K562 (cell line): ENCODE results near the gene SH2D3A. TPM values are rescaled to one million over a fixed set of nuclear protein-coding genes. Genes with fewer than 3 reads are reported as not detected.

Experiments used
- BRD9 ChIP-seq: fragments of 450-650 bp; IDR thresholded peaks from 2 replicates; pipeline ENCODE4 v1.6.1; 2018; ENCODE audit warnings: low read depth; ENCODE audit not compliant: partially characterized antibody
- CBX1 ChIP-seq: sonication (generic); IDR thresholded peaks from 2 replicates; pipeline ENCODE4 v1.6.1; 2016; ENCODE audit warnings: antibody characterized with exemption, low read depth, mild to moderate bottlenecking
- DACH1 ChIP-seq: fragments of 450-650 bp; IDR thresholded peaks from 2 replicates; pipeline ENCODE4 v1.6.1; 2018; ENCODE audit not compliant: partially characterized antibody
- E2F3 ChIP-seq: fragments of 250-450 bp; sonication (Bioruptor Pico); IDR thresholded peaks from 2 replicates; pipeline ENCODE4 v1.4.0; 2020; ENCODE audit warnings: mild to moderate bottlenecking
- ETV1 ChIP-seq: fragments of 450-650 bp; conservative IDR thresholded peaks from 2 replicates; pipeline ENCODE4 v1.6.1; 2016; ENCODE audit warnings: missing genetic modification characterization, control low read depth, low read depth, missing compliant biosample characterization
- ETV5 ChIP-seq: sonication (generic); formaldehyde crosslinking; IDR thresholded peaks from 2 replicates; pipeline ENCODE4 v1.4.0; 2020; ENCODE audit warnings: low read depth, mild to moderate bottlenecking, missing genetic modification reagents
- FOXA1 ChIP-seq: fragments of 450-650 bp; IDR thresholded peaks from 2 replicates; pipeline ENCODE4 v1.6.1; 2016; ENCODE audit warnings: mild to moderate bottlenecking, borderline replicate concordance
- GATAD2B ChIP-seq: fragments of 450-650 bp; IDR thresholded peaks from 2 replicates; pipeline ENCODE4 v1.6.1; 2017; ENCODE audit warnings: mild to moderate bottlenecking, borderline replicate concordance
- HDGF ChIP-seq: fragments of 450-650 bp; IDR thresholded peaks from 2 replicates; pipeline ENCODE4 v1.6.1; 2016
- KAT8 ChIP-seq: fragments of 450-650 bp; IDR thresholded peaks from 2 replicates; pipeline ENCODE4 v1.6.1; 2016; ENCODE audit warnings: low read depth, mild to moderate bottlenecking
- L3MBTL2 ChIP-seq: fragments of 450-650 bp; IDR thresholded peaks from 2 replicates; pipeline ENCODE4 v1.6.1; 2016; ENCODE audit warnings: mild to moderate bottlenecking, moderate library complexity
- LARP7 ChIP-seq: fragments of 450-650 bp; IDR thresholded peaks from 2 replicates; pipeline ENCODE4 v1.6.1; 2016
- NBN ChIP-seq: fragments of 450-650 bp; IDR thresholded peaks from 2 replicates; pipeline ENCODE4 v1.6.1; 2016; ENCODE audit warnings: low read depth, mild to moderate bottlenecking
- PHF8 ChIP-seq: fragments of 200-600 bp; sonication (generic); IDR thresholded peaks from 2 replicates; pipeline ENCODE4 v1.6.1; 2012; ENCODE audit warnings: mixed run types, mild to moderate bottlenecking, inconsistent platforms, low read length, moderate library complexity, borderline replicate concordance
- RAD51 ChIP-seq: fragments of 450-650 bp; IDR thresholded peaks from 2 replicates; pipeline ENCODE4 v1.7.1; 2016; ENCODE audit warnings: low read depth, mild to moderate bottlenecking, borderline replicate concordance
- RFX7 ChIP-seq: fragments of 250-450 bp; sonication (Bioruptor Pico); IDR thresholded peaks from 2 replicates; pipeline ENCODE4 v1.5.1; 2021; ENCODE audit warnings: mild to moderate bottlenecking
- SP2 ChIP-seq: IDR thresholded peaks from 2 replicates; pipeline ENCODE4 v1.6.1; 2011; ENCODE audit warnings: mild to moderate bottlenecking, low read depth, low read length, moderate library complexity; ENCODE audit not compliant: poor library complexity, severe bottlenecking; ENCODE audit errors: extremely low read depth
- TAF1 ChIP-seq: IDR thresholded peaks from 2 replicates; pipeline ENCODE4 v1.6.1; 2011; ENCODE audit warnings: mild to moderate bottlenecking, low read length, moderate library complexity; ENCODE audit not compliant: insufficient read depth, control insufficient read depth, severe bottlenecking; ENCODE audit errors: extremely low read depth
- TBL1XR1 ChIP-seq, 2 experiments: IDR thresholded peaks; 2 replicates each; pipeline ENCODE4 v1.6.1; 2012; ENCODE audit warnings: improper control_type of control experiment in 2 of 2, low read length in 2 of 2, mild to moderate bottlenecking in 1 of 2
- TSC22D4 ChIP-seq: fragments of 450-650 bp; IDR thresholded peaks from 2 replicates; pipeline ENCODE4 v1.6.1; 2016; ENCODE audit warnings: missing genetic modification characterization, missing biosample characterization, control low read depth
- ZKSCAN8 ChIP-seq: fragments of 200-800 bp; sonication (Bioruptor generic); IDR thresholded peaks from 2 replicates; pipeline ENCODE4 v1.6.1; 2016; ENCODE audit warnings: missing genetic modification characterization, missing compliant biosample characterization
- ZNF232 ChIP-seq: sonication (generic); formaldehyde crosslinking; IDR thresholded peaks from 2 replicates; pipeline ENCODE4 v1.8.0; 2022; ENCODE audit warnings: mild to moderate bottlenecking, missing genetic modification reagents
- ZNF324 ChIP-seq: fragments of 250-450 bp; sonication (Bioruptor Pico); IDR thresholded peaks from 2 replicates; pipeline ENCODE4 v1.4.0; 2020; ENCODE audit warnings: mild to moderate bottlenecking
- ZNF41 ChIP-seq: fragments of 250-450 bp; sonication (Bioruptor Pico); conservative IDR thresholded peaks from 2 replicates; pipeline ENCODE4 v1.4.0; 2020; ENCODE audit warnings: mild to moderate bottlenecking
- ZNF785 ChIP-seq: fragments of 250-450 bp; sonication (Bioruptor Pico); IDR thresholded peaks from 2 replicates; pipeline ENCODE4 v1.4.0; 2020; ENCODE audit warnings: mild to moderate bottlenecking
- polyA plus RNA-seq, 8 experiments: library from polyadenylated mRNA; depleted of rRNA in 4 of 8; stranded (reverse) in 5 of 8; unstranded in 3 of 8; fragments of >200 nt; fragmentation: Nextera tagmentation in 2 of 8; fragmentation: Illumina TruSeq in 1 of 8; extraction: Ambion mirVana in 2 of 8; extraction: Trizol in 1 of 8; gene quantifications; 2 replicates each; pipeline versions ENCODE4 v1.2.1 to v1.2.3, GENCODE V29; 2011 to 2014; ENCODE audit warnings: inconsistent platforms in 1 of 8, missing spikeins in 1 of 8
- total RNA-seq, 7 experiments: library from RNA; depleted of rRNA in 6 of 7; stranded (reverse); fragments of >200 nt in 6 of 7; fragmentation: Illumina TruSeq in 2 of 7; extraction: Trizol in 2 of 7; gene quantifications; 2 replicates each; pipeline versions ENCODE4 v1.2.1 to v1.2.3, GENCODE V29; 2011 to 2021; ENCODE audit warnings: low replicate concordance in 1 of 7
- TF ChIP-seq, protein P1 (sequence below), 2 experiments: fragments of 450-650 bp in 1 of 2; sonication (generic) in 1 of 2; formaldehyde crosslinking; conservative IDR thresholded peaks; 2 replicates each; pipeline versions ENCODE4 v1.4.0 to v1.8.1; 2020 to 2022; ENCODE audit warnings: mild to moderate bottlenecking in 1 of 2, missing genetic modification reagents in 1 of 2
- TF ChIP-seq, protein P2 (sequence below): sonication (generic); formaldehyde crosslinking; IDR thresholded peaks from 2 replicates; pipeline ENCODE4 v1.8.0; 2022; ENCODE audit warnings: missing genetic modification reagents, mild to moderate bottlenecking, borderline replicate concordance
- TF ChIP-seq, protein P3 (sequence below): sonication (generic); formaldehyde crosslinking; IDR thresholded peaks from 2 replicates; pipeline ENCODE4 v1.8.0; 2022; ENCODE audit warnings: mild to moderate bottlenecking, missing genetic modification reagents

Gene SH2D3A
- total and polyA plus RNA-seq, 9 of the 15 experiments (the other 6 are each of a cell fraction or from before 2014, with no cell fraction given): 0.75 to 26.3 (median 8.9) TPM

DNA sequence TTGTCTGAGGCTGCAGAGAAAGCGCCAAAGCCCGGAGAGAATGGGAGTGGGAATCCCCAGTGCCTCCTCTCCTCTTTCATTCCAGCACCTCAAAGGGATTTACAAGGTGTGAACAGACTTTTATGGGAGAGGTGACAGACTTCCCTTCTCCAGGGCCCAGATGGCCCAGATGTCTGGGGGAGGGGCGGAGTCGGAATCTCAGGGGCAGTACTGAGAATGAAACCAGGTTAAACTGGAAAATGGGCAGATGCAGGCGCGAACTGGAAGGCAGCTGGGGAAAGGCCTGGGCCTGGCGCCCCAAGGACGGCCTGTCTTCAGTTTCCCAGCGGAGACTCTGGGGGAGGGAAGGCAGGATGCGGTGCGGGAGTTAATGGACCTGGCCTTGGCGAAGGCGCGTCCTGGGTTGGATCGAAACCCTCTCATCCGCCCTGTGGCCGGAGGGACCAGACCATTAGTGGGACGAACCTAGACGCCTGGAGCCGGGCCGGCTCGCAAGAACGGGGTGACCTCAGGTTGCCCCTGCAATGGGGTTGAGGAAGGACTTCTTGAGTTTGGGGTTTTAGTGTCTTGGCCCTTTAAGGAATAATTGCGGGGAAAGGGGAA lies 28.3 kb downstream of the SH2D3A start (continued):
- TF ChIP-seq DACH1 (no peak), BRD9 (no peak), KAT8 (no peak), L3MBTL2 (peak; percentile 49; the same call in 1 of the 2 replicates), FOXA1 (no peak), ZNF785 (CRISPR knock-in tag) (no peak), HDGF (0 out of 2 replicates have a peak, but pooled peaks have one; percentile 13), TSC22D4 (no peak), SP2 (no peak), ETV1 (tag) (peak; percentile 52), ZNF41 (CRISPR knock-in tag) (no peak), CBX1 (no peak), ETV5 (no peak), NBN (peak; percentile 5; the same call in 1 of the 2 replicates), E2F3 (CRISPR knock-in tag) (no peak), RFX7 (CRISPR knock-in tag) (no peak), ZNF232 (no peak), PHF8 (no peak), GATAD2B (no peak), TBL1XR1 (IDR thresholded peaks at IDR 0.05; ENCODE audit: low read length in 2 of 2) (no peak), LARP7 (peak; percentile 39; the same call in 1 of the 2 replicates), RAD51 (no peak), TAF1 (no peak), ZKSCAN8 (no peak), ZNF324 (CRISPR knock-in tag) (no peak)
- TF ChIP-seq, protein P1, sequence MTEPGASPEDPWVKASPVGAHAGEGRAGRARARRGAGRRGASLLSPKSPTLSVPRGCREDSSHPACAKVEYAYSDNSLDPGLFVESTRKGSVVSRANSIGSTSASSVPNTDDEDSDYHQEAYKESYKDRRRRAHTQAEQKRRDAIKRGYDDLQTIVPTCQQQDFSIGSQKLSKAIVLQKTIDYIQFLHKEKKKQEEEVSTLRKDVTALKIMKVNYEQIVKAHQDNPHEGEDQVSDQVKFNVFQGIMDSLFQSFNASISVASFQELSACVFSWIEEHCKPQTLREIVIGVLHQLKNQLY (CRISPR knock-in tag; conservative IDR thresholded peaks at IDR 0.05): no peak
- TF ChIP-seq, protein P2, sequence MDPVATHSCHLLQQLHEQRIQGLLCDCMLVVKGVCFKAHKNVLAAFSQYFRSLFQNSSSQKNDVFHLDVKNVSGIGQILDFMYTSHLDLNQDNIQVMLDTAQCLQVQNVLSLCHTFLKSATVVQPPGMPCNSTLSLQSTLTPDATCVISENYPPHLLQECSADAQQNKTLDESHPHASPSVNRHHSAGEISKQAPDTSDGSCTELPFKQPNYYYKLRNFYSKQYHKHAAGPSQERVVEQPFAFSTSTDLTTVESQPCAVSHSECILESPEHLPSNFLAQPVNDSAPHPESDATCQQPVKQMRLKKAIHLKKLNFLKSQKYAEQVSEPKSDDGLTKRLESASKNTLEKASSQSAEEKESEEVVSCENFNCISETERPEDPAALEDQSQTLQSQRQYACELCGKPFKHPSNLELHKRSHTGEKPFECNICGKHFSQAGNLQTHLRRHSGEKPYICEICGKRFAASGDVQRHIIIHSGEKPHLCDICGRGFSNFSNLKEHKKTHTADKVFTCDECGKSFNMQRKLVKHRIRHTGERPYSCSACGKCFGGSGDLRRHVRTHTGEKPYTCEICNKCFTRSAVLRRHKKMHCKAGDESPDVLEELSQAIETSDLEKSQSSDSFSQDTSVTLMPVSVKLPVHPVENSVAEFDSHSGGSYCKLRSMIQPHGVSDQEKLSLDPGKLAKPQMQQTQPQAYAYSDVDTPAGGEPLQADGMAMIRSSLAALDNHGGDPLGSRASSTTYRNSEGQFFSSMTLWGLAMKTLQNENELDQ (CRISPR knock-in tag): 0 out of 2 replicates have a peak, but pooled peaks have one; percentile 43
- TF ChIP-seq, protein P3, sequence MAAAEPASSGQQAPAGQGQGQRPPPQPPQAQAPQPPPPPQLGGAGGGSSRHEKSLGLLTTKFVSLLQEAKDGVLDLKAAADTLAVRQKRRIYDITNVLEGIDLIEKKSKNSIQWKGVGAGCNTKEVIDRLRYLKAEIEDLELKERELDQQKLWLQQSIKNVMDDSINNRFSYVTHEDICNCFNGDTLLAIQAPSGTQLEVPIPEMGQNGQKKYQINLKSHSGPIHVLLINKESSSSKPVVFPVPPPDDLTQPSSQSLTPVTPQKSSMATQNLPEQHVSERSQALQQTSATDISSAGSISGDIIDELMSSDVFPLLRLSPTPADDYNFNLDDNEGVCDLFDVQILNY (CRISPR knock-in tag): no peak
